ENCODE data around the gene IL6ST.

DNA sequence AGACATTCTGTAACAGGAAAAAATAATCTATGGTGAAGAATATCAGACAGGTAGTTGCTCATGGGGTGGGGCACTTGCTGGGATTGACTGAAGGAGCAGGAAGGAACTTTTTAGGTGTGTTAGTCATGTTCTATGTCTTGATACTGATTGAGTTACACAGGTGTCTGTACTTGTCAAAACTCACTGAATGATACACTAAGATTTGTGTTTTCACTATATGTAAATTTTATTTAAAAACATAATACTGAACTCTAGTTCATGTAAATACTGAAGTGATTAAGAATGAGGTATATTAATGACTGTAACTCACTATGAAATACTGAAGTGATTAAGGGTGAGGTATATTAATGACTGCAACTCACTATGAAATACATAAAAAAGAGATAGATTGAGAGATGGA lies 28.5 kb downstream of the IL6ST start:
- TF ChIP-seq, protein P1, sequence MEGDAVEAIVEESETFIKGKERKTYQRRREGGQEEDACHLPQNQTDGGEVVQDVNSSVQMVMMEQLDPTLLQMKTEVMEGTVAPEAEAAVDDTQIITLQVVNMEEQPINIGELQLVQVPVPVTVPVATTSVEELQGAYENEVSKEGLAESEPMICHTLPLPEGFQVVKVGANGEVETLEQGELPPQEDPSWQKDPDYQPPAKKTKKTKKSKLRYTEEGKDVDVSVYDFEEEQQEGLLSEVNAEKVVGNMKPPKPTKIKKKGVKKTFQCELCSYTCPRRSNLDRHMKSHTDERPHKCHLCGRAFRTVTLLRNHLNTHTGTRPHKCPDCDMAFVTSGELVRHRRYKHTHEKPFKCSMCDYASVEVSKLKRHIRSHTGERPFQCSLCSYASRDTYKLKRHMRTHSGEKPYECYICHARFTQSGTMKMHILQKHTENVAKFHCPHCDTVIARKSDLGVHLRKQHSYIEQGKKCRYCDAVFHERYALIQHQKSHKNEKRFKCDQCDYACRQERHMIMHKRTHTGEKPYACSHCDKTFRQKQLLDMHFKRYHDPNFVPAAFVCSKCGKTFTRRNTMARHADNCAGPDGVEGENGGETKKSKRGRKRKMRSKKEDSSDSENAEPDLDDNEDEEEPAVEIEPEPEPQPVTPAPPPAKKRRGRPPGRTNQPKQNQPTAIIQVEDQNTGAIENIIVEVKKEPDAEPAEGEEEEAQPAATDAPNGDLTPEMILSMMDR (IDR thresholded peaks at IDR 0.05; ENCODE audit: low read depth, low read length, poor library complexity, severe bottlenecking), result no peak
- no peak for TF ChIP-seq EZH2phosphoT487 (IDR thresholded peaks at IDR 0.05; ENCODE audit: borderline replicate concordance, low read length)

All from DOHH2 (cell line).